SHP77 treated with DMSO at 0.1 percent for 48 hours (cell line): ENCODE measurements around the gene B4GALT4.

Experiments used
- DNase-seq: peaks from one replicate; lab custom pipeline; 2025; lab: John Stamatoyannopoulos, UW

Gene B4GALT4

GRCh38 chr3:119237299-119237698 is 3.4 kb downstream of the B4GALT4 start:
- DNase-seq = no peak

- no peak for DNase-seq
Measured at GRCh38 chr3:119236756-119237155, 3.9 kb downstream of the B4GALT4 start.

GRCh38 chr3:119235151-119235550 is 5.5 kb downstream of the B4GALT4 start:
- DNase-seq = no peak

- DNase-seq = no peak
Measured at GRCh38 chr3:119234610-119235009, 6.1 kb downstream of the B4GALT4 start.

- DNase-seq = no peak
Measured at GRCh38 chr3:119230745-119231144, 9.9 kb downstream of the B4GALT4 start.

GRCh38 chr3:119230071-119230470 is 10.6 kb downstream of the B4GALT4 start:
- DNase-seq = no peak

- no peak for DNase-seq
Measured at GRCh38 chr3:119229190-119229589, 11.5 kb downstream of the B4GALT4 start.

GRCh38 chr3:119228373-119229145 is 12.1 kb downstream of the B4GALT4 start:
- no peak for DNase-seq

- DNase-seq = no peak
Measured at GRCh38 chr3:119227070-119227850, 13.4 kb downstream of the B4GALT4 start.

- no peak for DNase-seq
Measured at GRCh38 chr3:119225121-119225520, 15.6 kb downstream of the B4GALT4 start.

- DNase-seq = no peak
Measured at GRCh38 chr3:119223511-119223910, 17.2 kb downstream of the B4GALT4 start.

GRCh38 chr3:119222391-119222790 is 18.3 kb downstream of the B4GALT4 start:
- no peak for DNase-seq

- no peak for DNase-seq
Measured at GRCh38 chr3:119221779-119222320, 18.8 kb downstream of the B4GALT4 start.

GRCh38 chr3:119220970-119221667 is 19.6 kb downstream of the B4GALT4 start:
- DNase-seq = no peak

- no peak for DNase-seq
Measured at GRCh38 chr3:119220198-119220597, 20.5 kb downstream of the B4GALT4 start.

- no peak for DNase-seq
Measured at GRCh38 chr3:119219069-119219468, 21.6 kb downstream of the B4GALT4 start.

GRCh38 chr3:119211803-119212202 is 28.9 kb downstream of the B4GALT4 start:
- DNase-seq = no peak

GRCh38 chr3:119211193-119211592 is 29.5 kb downstream of the B4GALT4 start:
- DNase-seq = no peak

GRCh38 chr3:119207512-119207875 is 33.2 kb downstream of the B4GALT4 start:
- DNase-seq = no peak

GRCh38 chr3:119206611-119207511 is 33.8 kb downstream of the B4GALT4 start:
- no peak for DNase-seq

- DNase-seq = no peak
Measured at GRCh38 chr3:119205685-119206084, 35.0 kb downstream of the B4GALT4 start.
